Heart left ventricle (tissue), 13 donors: ENCODE measurements around the gene MGAT4A.

Experiments
- CTCF ChIP-seq, 12 donors: fragments of 200-600 bp; sonication (generic) in 4 of 12; IDR thresholded peaks; one replicate each; pipeline versions ENCODE4 v1.5.0 to v1.8.0; 2018 to 2022; ENCODE audit warnings: antibody characterized with exemption in 12 of 12, mild to moderate bottlenecking in 5 of 12
- POLR2A ChIP-seq, 2 donors: fragments of 450-650 bp; IDR thresholded peaks; one replicate each; pipeline ENCODE4 v1.6.1; 2017; ENCODE audit warnings: antibody characterized with exemption in 2 of 2, mild to moderate bottlenecking in 2 of 2, moderate library complexity in 2 of 2
- donor health status: ischemic (EF 13 %, LVEDD 7.1; RV severe dilation, severe dysfunction).
- donor health status: DM: no; HTN: yes; CAD: no.
- donor health status: DM: no; HTN: no; CAD: no.
- donor health status: ischemic (EF 25% LVEDD 6.9; RV normal size, moderate dysfunction).
- donor health status: ischemic (EF 25% LVEDD 5.7; RV mildly dilated, moderate dysfunction).
- donor health status: ischemic (EF 35%, LVEDD 5.7; RV mildly dilated, moderate dysfunction).
- donor health status: nonischemic (EF 11% LVEDD 7.7; RV severe dilation, severe dysfunction).
- donor health status: DM: yes; HTN: yes; CAD: no.
- donor health status: PGD.
- donor health status: ischemic (EF 29% LVEDD 5.4; RV normal size, mild dysfunction).
- donor health status: nonischemic (EF 23%, LVEDD 6.1; RV moderate dilation, normal function).

GRCh38 chr2:98572676-98573075 lies 158.3 kb downstream of the MGAT4A start:
- TF ChIP-seq CTCF (IDR thresholded peaks at IDR 0.05) (no peak), POLR2A (IDR thresholded peaks at IDR 0.05) (no peak)
